Body of pancreas (tissue), 4 donors: ENCODE measurements around the gene KLHL24. TPM values are rescaled to one million over a fixed set of nuclear protein-coding genes. Genes with fewer than 3 reads are reported as not detected.
"Not testable (repeated sequence)": the region's sequence is repeated elsewhere in the genome, so short reads cannot be mapped to it uniquely, and the experiment has no call there.

Experiments
- ATAC-seq: fragments of 150-250 bp; one replicate; pipeline ENCODE4 v1.9.1; 2016
- DNase-seq, 4 donors: peaks; one replicate each; pipeline ENCODE4 v3.0.0-alpha.2; 2019
- H3K27ac ChIP-seq, 4 donors: fragments of 200-600 bp; sonication (generic); 1 replicate in 3 of 4; 2 replicates in 1 of 4; pipeline versions ENCODE4 v1.5.1 to v1.6.1; 2016 to 2019; ENCODE audit warnings: mild to moderate bottlenecking in 1 of 4, mixed read lengths in 1 of 4, moderate library complexity in 1 of 4
- H3K27me3 ChIP-seq, 2 donors: fragments of 200-600 bp; sonication (generic); one replicate each; pipeline ENCODE4 v1.6.0; 2016; ENCODE audit warnings: mild to moderate bottlenecking in 1 of 2
- H3K36me3 ChIP-seq, 2 donors: fragments of 200-600 bp; sonication (generic); replicated peaks in 1 of 2; 2 replicates each; pipeline ENCODE4 v1.5.1; 2016; ENCODE audit warnings: low read depth in 2 of 2; ENCODE audit not compliant: insufficient read depth in 1 of 2
- H3K4me1 ChIP-seq: fragments of 200-600 bp; sonication (generic); one replicate; pipeline ENCODE4 v1.6.0; 2016
- H3K4me3 ChIP-seq, 2 donors: fragments of 200-600 bp; sonication (generic); 1 replicate in 1 of 2; 2 replicates in 1 of 2; pipeline ENCODE4 v1.5.1; 2016 to 2019
- H3K9me3 ChIP-seq, 3 donors: fragments of 200-600 bp; sonication (generic); 1 replicate in 2 of 3; 2 replicates in 1 of 3; pipeline ENCODE4 v1.5.1; 2016
- CTCF ChIP-seq, 7 experiments: fragments of 450-650 bp in 4 of 7; fragments of 200-600 bp in 3 of 7; sonication (generic) in 3 of 7; IDR thresholded peaks; one replicate each; pipeline ENCODE4 v1.5.1; 2016 to 2019; ENCODE audit warnings: antibody characterized with exemption in 7 of 7
- POLR2A ChIP-seq, 3 donors: fragments of 450-650 bp; IDR thresholded peaks; one replicate each; pipeline ENCODE4 v1.6.1; 2016; ENCODE audit warnings: antibody characterized with exemption in 3 of 3, mild to moderate bottlenecking in 2 of 3
- WGBS, 2 donors: methylation state at CpG; one replicate each; pipeline ENCODE4 v1.1.5; 2017; 5-methylcytosine and 5-hydroxymethylcytosine counted together
- intact Hi-C: fragments of 100-400 bp; cut with DNase I; formaldehyde crosslinking; loops from one replicate; pipeline ENCODE4 v1.15.1; 2023
- total RNA-seq, 2 donors: library from RNA; depleted of rRNA; stranded (reverse); fragments of >200 nt; gene quantifications; one replicate each; pipeline ENCODE4 v1.1.0, GENCODE V29; 2016

Gene KLHL24
- total RNA-seq, 2 donors from 2014 or later, result 22.7 to 46.2 TPM

DNA sequence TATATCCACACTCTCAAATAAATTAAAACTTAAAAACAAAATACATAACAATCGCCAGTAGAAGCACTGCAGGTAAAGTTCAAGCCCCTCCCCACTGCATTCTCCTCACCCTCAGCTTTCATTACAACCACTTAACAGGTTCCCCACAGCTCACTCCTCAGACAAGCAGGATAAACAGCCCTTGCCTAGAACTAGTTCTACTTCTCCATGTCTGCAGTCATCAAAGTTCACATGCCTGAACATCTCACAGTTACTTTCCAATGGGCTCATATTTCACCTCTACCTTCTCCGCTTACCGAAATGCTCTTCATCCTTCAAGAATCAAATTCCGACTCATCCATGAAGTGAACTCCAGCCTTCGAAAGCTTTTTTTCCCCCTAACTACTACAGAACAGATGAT is 66.3 kb downstream of the KLHL24 start:
- H3K36me3 ChIP-seq, result no peaks in the 10 kb centered on the region
- no peaks in the 10 kb centered on the region for H3K9me3 ChIP-seq
- no peak for ATAC-seq
- no peak for DNase-seq
- H3K4me1 ChIP-seq, result peaks cover 16% of the 10 kb centered on the region
- no peak overlapping the region for H3K27ac ChIP-seq
- H3K27me3 ChIP-seq, result no peaks in the 10 kb centered on the region
- H3K4me3 ChIP-seq, result no peak overlapping the region
- 93 to 95% methylated on average over 5 of the region's 5 CpGs for WGBS, 2 donors
- no peak for TF ChIP-seq POLR2A (IDR thresholded peaks at IDR 0.05)
- TF ChIP-seq CTCF (IDR thresholded peaks at IDR 0.05), result no peak
- intact Hi-C loops, result no loop called here

DNA sequence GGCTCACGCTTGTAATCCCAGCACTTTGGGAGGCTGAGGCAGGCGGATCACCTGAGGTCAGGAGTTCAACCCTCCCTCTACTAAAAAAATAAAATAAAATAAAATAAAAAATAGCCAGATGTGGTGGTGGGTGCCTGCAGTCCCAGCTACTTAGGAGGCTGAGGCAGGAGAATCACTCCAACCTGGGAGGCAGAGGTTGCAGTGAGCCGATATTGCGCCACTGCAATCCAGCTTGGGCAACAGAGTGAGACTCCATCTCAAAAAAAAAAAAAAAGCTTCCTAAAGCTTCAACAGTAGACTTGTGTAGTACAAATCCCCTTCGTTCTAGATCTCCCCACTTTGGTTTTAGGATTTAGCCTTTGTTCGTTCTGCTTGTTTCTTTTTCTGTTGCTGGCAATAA is 68.5 kb downstream of the KLHL24 start:
- H3K36me3 ChIP-seq, ATAC-seq, H3K27me3 ChIP-seq, DNase-seq, H3K9me3 ChIP-seq, intact Hi-C loops, H3K4me1 ChIP-seq, H3K4me3 ChIP-seq, H3K27ac ChIP-seq: not testable (repeated sequence)
- WGBS, 2 donors, result 85 to 93% methylated on average over 6 of the region's 6 CpGs

GRCh38 chr3:183710231-183710630 is 74.8 kb downstream of the KLHL24 start:
- no peak for DNase-seq
- H3K36me3 ChIP-seq, result no peaks in the 10 kb centered on the region
- intact Hi-C loops, result no loop called here

GRCh38 chr3:183711516-183711915 is 76.1 kb downstream of the KLHL24 start:
- ATAC-seq (no peak), DNase-seq (no peak)
- H3K4me3 ChIP-seq, result no peak overlapping the region
- no peak overlapping the region for H3K27ac ChIP-seq
- no peaks in the 10 kb centered on the region for H3K4me1 ChIP-seq
- no peaks in the 10 kb centered on the region for H3K36me3 ChIP-seq
- H3K9me3 ChIP-seq, result no peaks in the 10 kb centered on the region
- intact Hi-C loops, result no loop called here
- no peak for TF ChIP-seq CTCF (IDR thresholded peaks at IDR 0.05)
- TF ChIP-seq POLR2A (IDR thresholded peaks at IDR 0.05), result no peak
- no peaks in the 10 kb centered on the region for H3K27me3 ChIP-seq
- 94 to 96% methylated on average over 3 of the region's 3 CpGs for WGBS, 2 donors

More at GRCh38 chr3:183710231-183710630, 74.8 kb downstream of the KLHL24 start:
- Histone ChIP-seq H3K27ac (no peak overlapping the region), H3K9me3 (no peaks in the 10 kb centered on the region), H3K27me3 (no peaks in the 10 kb centered on the region), H3K4me1 (no peaks in the 10 kb centered on the region), H3K4me3 (no peak overlapping the region)
- no peak for ATAC-seq
- TF ChIP-seq POLR2A (IDR thresholded peaks at IDR 0.05), result no peak
- no peak for TF ChIP-seq CTCF (IDR thresholded peaks at IDR 0.05)

DNA sequence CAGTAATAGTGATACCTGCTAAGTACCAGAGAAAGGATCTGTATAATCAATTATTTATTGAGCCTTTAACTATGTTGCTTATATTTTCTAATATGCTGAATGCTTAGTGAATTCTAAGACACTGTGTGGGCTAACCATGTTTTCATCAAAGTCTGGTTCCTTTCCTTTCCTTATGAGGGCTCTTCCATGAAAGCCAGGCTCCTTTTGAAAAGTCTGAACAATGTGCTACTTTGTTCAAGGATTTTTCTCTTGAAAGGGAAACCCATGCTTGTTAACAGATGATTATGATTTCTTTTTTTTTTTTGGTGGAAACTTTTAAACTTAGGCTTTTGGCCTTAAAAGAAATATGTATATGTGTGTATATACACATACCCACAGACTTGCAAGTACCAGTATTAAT is 79.2 kb downstream of the KLHL24 start:
- Histone ChIP-seq H3K27ac (no peak overlapping the region), H3K36me3 (peaks cover 0 to 2% of the 10 kb centered on the region in 2 donors), H3K4me1 (no peaks in the 10 kb centered on the region), H3K9me3 (no peaks in the 10 kb centered on the region), H3K4me3 (no peak overlapping the region), H3K27me3 (no peaks in the 10 kb centered on the region)
- intact Hi-C loops, result no loop called here
- DNase-seq (no peak), ATAC-seq (no peak)
- TF ChIP-seq POLR2A (IDR thresholded peaks at IDR 0.05), result no peak
- TF ChIP-seq CTCF (IDR thresholded peaks at IDR 0.05), result no peak
